Thymus (tissue), 11 donors: ENCODE measurements around the gene DVL1. TPM values are rescaled to one million over a fixed set of nuclear protein-coding genes. Genes with fewer than 3 reads are reported as not detected.

Experiments
- DNase-seq, 9 donors: peaks; one replicate each; pipeline ENCODE4 v3.0.0-alpha.2; 2013; ENCODE audit warnings: low spot score in 9 of 9, low read depth in 6 of 9, missing footprints in 1 of 9
- H3K27ac ChIP-seq, 2 donors: one replicate each; pipeline ENCODE4 v1.5.1; 2013; ENCODE audit warnings: control low read depth in 1 of 2, low read depth in 1 of 2, low read length in 1 of 2, mild to moderate bottlenecking in 1 of 2, moderate library complexity in 1 of 2
- H3K27me3 ChIP-seq, 2 donors: one replicate each; pipeline ENCODE4 v1.5.1; 2013; ENCODE audit warnings: low read length in 1 of 2; ENCODE audit not compliant: control insufficient read depth in 2 of 2, insufficient read depth in 1 of 2
- H3K36me3 ChIP-seq, 2 donors: one replicate each; pipeline ENCODE4 v1.5.1; 2013; ENCODE audit warnings: low read length in 1 of 2, mild to moderate bottlenecking in 1 of 2, moderate library complexity in 1 of 2; ENCODE audit not compliant: control insufficient read depth in 2 of 2, insufficient read depth in 2 of 2
- H3K4me1 ChIP-seq, 2 donors: one replicate each; pipeline ENCODE4 v1.5.1; 2013; ENCODE audit warnings: low read length in 2 of 2; ENCODE audit not compliant: control insufficient read depth in 2 of 2, insufficient read depth in 2 of 2
- H3K4me3 ChIP-seq, 2 donors: one replicate each; pipeline ENCODE4 v1.5.1; 2013; ENCODE audit warnings: low read length in 2 of 2, control low read depth in 1 of 2, mild to moderate bottlenecking in 1 of 2
- H3K9me3 ChIP-seq, 2 donors: one replicate each; pipeline ENCODE4 v1.5.1; 2013; ENCODE audit warnings: low read length in 1 of 2, mild to moderate bottlenecking in 1 of 2; ENCODE audit not compliant: control insufficient read depth in 2 of 2, insufficient read depth in 1 of 2
- WGBS: extraction: QIAGEN DNeasy Blood & Tissue Kit; methylation state at CpG from one replicate; pipeline ENCODE4 v1.1.7; 2013; 5-methylcytosine and 5-hydroxymethylcytosine counted together
- polyA plus RNA-seq: library from polyadenylated mRNA; stranded (reverse); fragments of 200-250 nt; gene quantifications from one replicate; pipeline ENCODE4 v1.2.3, GENCODE V29; 2013
- total RNA-seq: library from RNA; stranded (reverse); fragments of 120-200 nt; gene quantifications from one replicate; pipeline ENCODE4 v1.2.4, GENCODE V29; 2013
- donor health status: healthy.

Gene DVL1
- total and polyA plus RNA-seq, 2 donors = 19.6 to 40.9 TPM

DNA sequence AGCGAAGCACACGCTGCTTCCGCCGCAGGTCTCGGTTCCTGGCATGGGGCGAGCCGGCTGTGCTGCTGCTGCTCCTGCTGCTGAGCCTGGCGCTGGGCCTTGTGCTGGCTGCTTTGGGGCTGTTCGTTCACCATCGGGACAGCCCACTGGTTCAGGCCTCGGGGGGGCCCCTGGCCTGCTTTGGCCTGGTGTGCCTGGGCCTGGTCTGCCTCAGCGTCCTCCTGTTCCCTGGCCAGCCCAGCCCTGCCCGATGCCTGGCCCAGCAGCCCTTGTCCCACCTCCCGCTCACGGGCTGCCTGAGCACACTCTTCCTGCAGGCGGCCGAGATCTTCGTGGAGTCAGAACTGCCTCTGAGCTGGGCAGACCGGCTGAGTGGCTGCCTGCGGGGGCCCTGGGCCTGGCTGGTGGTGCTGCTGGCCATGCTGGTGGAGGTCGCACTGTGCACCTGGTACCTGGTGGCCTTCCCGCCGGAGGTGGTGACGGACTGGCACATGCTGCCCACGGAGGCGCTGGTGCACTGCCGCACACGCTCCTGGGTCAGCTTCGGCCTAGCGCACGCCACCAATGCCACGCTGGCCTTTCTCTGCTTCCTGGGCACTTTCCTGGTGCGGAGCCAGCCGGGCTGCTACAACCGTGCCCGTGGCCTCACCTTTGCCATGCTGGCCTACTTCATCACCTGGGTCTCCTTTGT is 15.5 kb downstream of the DVL1 start:
- no peak overlapping the region for H3K27ac ChIP-seq
- no peak for DNase-seq
- peaks cover 3 to 23% of the 10 kb centered on the region in 2 donors for H3K36me3 ChIP-seq
- peaks cover 1 to 21% of the 10 kb centered on the region in 2 donors for H3K9me3 ChIP-seq
- WGBS = 96% methylated on average over 36 of the region's 36 CpGs
- H3K27me3 ChIP-seq = no peaks in the 10 kb centered on the region
- H3K4me1 ChIP-seq = no peaks in the 10 kb centered on the region
- H3K4me3 ChIP-seq = no peak overlapping the region

- Histone ChIP-seq H3K27ac (no peak overlapping the region), H3K4me3 (no peak overlapping the region), H3K36me3 (peaks cover 6 to 23% of the 10 kb centered on the region in 2 donors), H3K9me3 (peaks cover 1 to 21% of the 10 kb centered on the region in 2 donors), H3K4me1 (no peaks in the 10 kb centered on the region), H3K27me3 (no peaks in the 10 kb centered on the region)
- DNase-seq = no peak
- 93% methylated on average over 48 of the region's 48 CpGs for WGBS
Measured at GRCh38 chr1:1332774-1333480, 16.3 kb downstream of the DVL1 start.

GRCh38 chr1:1332031-1332755 is 17.0 kb downstream of the DVL1 start:
- Histone ChIP-seq H3K36me3 (peaks cover 11 to 24% of the 10 kb centered on the region in 2 donors), H3K27me3 (no peaks in the 10 kb centered on the region), H3K9me3 (peaks cover 1 to 21% of the 10 kb centered on the region in 2 donors), H3K4me1 (no peaks in the 10 kb centered on the region), H3K27ac (no peak overlapping the region), H3K4me3 (no peak overlapping the region)
- 93% methylated on average over 57 of the region's 57 CpGs for WGBS
- DNase-seq = no peak

GRCh38 chr1:1331068-1331965 is 17.9 kb downstream of the DVL1 start, which contains the start of gene TAS1R3:
Gene TAS1R3 (plus strand): TSS chr1:1331280. CDS start chr1:1331346, 66 bp downstream.
- peaks cover 3 to 5% of the 10 kb centered on the region in 2 donors for H3K4me1 ChIP-seq
- peaks cover 1 to 21% of the 10 kb centered on the region in 2 donors for H3K9me3 ChIP-seq
- H3K36me3 ChIP-seq = peaks cover 16 to 24% of the 10 kb centered on the region in 2 donors
- whole genome bisulfite sequencing = 90% methylated on average over 41 of the region's 41 CpGs
- H3K27ac ChIP-seq = no peak within 1 kb of the TSS
- no peak within 1 kb of the TSS for H3K4me3 ChIP-seq
- DNase-seq = no peak
- H3K27me3 ChIP-seq = no peaks in the 10 kb centered on the region

GRCh38 chr1:1330366-1331067 is 18.7 kb downstream of the DVL1 start:
- no peak overlapping the region for H3K4me3 ChIP-seq
- WGBS = 90% methylated on average over 15 of the region's 15 CpGs
- no peak overlapping the region for H3K27ac ChIP-seq
- H3K27me3 ChIP-seq = no peaks in the 10 kb centered on the region
- DNase-seq = no peak
- H3K9me3 ChIP-seq = peaks cover 1 to 21% of the 10 kb centered on the region in 2 donors
- H3K36me3 ChIP-seq = peaks cover 16% of the 10 kb centered on the region in 2 donors
- H3K4me1 ChIP-seq = peaks cover 11 to 13% of the 10 kb centered on the region in 2 donors

- Histone ChIP-seq H3K4me1 (peaks cover 17 to 19% of the 10 kb centered on the region in 2 donors), H3K4me3 (no peak overlapping the region), H3K36me3 (peaks cover 16% of the 10 kb centered on the region in 2 donors), H3K27me3 (no peaks in the 10 kb centered on the region), H3K9me3 (peaks cover 1 to 21% of the 10 kb centered on the region in 2 donors), H3K27ac (no peak overlapping the region)
- 95% methylated on average over 58 of the region's 58 CpGs for WGBS
- no peak for DNase-seq
Measured at GRCh38 chr1:1329304-1330210, 19.7 kb downstream of the DVL1 start.

DNA sequence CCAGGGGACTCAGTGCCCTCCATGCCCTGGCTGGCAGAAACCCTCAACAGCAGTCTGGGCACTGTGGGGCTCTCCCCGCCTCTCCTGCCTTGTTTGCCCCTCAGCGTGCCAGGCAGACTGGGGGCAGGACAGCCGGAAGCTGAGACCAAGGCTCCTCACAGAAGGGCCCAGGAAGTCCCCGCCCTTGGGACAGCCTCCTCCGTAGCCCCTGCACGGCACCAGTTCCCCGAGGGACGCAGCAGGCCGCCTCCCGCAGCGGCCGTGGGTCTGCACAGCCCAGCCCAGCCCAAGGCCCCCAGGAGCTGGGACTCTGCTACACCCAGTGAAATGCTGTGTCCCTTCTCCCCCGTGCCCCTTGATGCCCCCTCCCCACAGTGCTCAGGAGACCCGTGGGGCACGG is 21.0 kb downstream of the DVL1 start:
- H3K9me3 ChIP-seq = peaks cover 1 to 21% of the 10 kb centered on the region in 2 donors
- H3K4me3 ChIP-seq = no peak overlapping the region
- no peak overlapping the region for H3K27ac ChIP-seq
- H3K4me1 ChIP-seq = peaks cover 21 to 23% of the 10 kb centered on the region in 2 donors
- DNase-seq = no peak
- 97% methylated on average over 15 of the region's 15 CpGs for WGBS
- peaks cover 16% of the 10 kb centered on the region in 2 donors for H3K36me3 ChIP-seq
- no peaks in the 10 kb centered on the region for H3K27me3 ChIP-seq
